GM19238 (cell line): Measurements from ENCODE around the gene FECH.
"Not testable (repeated sequence)": the region's sequence is repeated elsewhere in the genome, so short reads cannot be mapped to it uniquely, and the experiment has no call there.

ENCODE experiments used
- DNase-seq: peaks from one replicate; pipeline ENCODE4 v3.0.0; 2011; ENCODE audit warnings: low spot score; ENCODE audit not compliant: insufficient read length

The FECH gene

DNA sequence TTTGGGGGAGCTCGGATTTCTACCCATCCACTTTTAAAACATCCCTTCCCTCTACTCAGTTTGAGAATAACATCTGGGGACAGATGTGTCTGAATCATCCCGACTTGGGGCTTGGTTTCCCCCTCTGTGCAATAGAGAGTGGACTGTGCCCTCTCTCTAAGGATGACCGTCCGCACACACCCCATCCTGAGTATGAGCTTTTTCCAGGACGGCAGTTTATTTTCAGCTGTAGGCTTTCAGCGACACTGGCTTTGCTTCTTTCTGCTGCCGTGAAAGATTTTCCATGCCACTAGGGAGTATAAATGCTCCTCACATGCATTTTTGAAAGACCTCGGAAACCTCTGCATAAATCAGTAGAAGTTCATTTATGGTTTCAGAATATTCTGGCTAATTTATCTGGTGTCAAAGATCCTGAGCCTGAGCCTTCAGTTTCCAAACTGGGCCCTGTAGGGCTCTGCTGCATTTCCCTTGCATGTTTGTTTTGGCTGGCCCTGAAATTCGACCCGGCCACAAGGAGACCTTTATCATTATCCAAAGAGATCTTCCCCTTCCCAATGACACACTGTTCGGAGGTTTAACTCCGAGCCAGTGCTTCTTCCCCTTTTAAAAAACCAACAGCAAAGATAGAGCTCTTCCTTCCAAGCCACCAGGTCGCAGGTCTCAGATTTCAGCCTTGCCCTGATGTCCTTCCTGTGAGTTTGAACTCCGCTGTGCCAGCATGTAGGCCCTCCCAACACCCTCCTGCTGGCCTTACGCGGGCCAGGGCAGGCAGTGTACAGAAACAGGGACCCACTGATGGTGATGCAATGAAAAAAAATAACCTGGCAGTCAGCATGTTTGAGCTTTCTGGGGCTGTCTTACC lies 53.3 kb downstream of the FECH start:
- DNase-seq = no peak

DNA sequence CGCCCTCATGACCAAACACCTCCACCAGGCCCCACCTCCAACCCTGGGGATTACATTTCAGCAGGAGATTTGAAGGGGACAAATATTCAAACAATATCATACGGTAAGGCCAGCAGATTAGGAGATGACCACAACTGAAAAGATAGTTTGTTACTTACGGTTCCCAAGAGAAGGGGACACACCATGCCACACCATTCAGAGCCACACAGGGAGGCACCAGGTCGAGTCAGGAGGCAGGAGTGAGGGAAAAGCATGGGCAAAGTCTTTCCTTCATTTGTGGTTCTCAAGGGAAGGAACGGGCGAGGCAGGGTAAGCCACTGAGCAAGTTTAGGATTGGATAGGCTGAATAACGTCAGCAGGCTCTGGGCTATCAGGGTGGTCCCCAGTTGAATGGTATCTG lies 57.4 kb downstream of the FECH start:
- DNase-seq = no peak

DNA sequence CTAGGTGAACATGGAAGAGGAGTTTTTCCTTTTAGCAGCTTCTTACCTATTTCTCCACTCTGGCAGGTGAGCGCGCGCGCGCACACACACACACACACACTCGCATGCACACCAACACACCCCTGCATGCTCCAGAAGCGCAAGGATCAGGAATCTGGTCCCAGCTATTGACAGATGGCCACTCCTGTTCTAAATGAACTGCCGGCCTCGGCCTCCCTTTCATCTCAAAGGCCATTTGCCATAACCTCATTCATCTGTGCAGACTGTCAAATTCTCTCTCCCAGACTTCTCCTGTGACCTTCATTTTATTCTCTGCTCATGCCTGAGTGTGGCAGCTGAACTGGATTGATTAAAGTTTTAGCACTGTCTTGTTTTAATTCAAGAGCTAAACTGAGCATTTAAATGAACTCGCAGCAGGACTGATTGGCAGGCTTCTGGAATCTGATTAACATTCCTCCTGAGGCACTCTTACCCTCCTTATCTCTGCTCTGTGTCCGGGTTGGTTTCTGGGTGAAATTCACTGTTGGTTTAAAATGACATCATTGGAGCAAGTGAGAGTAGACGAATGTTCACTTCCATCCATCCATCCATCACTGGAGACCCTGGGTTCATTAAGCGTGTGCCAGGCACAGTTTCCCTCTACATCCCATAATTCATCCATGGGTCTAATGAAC lies 58.8 kb downstream of the FECH start:
- no peak for DNase-seq

DNA sequence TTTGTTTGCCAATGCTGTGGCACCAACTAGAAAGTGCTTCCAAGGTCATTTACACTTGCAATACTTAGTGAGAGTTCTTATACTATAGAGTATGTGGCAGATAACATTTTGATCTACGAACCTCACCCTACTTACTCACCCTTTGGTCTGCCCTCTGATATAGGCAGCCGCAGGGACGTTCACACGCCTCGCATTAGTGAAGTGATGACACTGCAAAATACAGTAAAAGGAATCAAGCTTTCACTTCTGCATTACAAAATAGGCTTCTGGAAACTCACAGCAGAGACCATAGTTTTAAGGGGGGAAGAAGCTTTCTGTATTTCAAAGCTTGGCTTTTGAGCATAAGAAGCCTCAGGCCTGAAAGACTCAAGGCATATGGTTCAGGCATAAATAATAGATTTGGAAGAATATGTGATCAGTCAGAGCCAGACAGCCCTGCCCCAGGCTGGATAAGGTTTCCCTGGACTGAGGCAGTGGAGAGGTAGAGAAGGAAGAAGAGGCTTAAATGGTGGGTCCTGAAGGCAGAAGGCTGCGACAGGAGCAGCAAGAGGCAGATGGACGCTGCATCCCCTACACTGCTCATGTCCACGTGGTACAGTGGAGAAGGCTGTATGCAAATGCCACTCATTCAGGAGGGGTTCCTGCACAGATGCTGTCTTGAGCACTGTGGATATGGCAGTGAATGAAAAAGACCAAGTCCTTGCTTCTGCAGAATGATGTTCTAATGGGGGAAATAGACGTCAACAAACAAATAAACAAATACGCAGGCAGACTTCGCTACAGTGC lies 63.1 kb downstream of the FECH start:
- no peak for DNase-seq

DNA sequence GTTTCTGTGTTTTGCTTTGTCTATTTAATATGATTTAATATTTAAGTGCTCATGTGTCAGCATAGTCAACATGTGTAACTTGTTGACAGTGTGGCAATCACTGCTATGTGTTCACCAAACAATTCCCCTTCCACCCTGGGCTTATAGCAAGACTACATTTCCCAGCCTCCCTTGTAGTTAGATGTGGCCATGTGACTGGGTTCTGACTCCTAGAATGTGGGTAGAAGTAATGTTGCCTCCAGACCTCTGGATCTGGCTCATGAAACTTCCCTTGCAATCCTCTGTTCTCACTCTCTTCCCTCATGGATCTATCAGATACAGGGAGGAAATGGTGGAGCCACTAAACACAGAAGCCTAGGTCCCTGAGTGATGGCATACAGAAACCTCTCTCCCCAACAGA lies 64.2 kb downstream of the FECH start:
- DNase-seq = not testable (repeated sequence)

DNA sequence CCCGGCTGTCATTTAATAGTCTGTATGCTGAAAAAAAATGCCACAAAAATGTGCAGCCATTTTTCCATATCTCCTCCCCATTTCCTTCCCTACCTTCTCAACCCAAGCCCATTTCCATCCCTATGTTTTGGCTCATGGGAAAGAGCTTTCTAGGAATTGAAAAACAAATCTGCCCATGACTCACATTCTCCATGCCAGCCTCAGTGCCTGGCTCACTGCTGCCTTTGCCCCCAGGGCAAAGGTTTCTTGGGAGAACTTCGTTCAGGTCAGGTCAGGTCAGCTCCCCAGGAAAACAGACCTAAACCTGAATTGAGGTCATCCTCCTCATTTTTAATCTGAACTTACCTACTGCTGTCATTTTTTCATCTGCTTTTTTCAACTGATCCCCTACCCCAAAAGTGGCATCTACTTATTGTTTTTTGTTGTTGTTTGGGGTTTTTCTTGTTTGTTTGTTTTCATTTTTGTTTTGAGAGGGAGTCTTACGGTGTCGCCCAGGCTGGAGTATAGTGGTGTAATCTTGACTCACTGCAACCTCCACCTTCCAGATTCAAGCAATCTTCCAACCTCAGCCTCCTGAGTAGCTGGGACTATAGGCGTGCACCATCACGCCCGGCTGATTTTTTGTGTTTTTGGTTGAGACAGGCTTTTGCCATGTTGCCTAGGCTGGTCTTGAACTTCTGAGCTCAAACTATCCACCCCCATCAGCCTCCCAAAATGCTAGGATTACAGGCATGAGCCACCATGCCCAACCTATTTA lies 66.7 kb downstream of the FECH start:
- DNase-seq = no peak

DNA sequence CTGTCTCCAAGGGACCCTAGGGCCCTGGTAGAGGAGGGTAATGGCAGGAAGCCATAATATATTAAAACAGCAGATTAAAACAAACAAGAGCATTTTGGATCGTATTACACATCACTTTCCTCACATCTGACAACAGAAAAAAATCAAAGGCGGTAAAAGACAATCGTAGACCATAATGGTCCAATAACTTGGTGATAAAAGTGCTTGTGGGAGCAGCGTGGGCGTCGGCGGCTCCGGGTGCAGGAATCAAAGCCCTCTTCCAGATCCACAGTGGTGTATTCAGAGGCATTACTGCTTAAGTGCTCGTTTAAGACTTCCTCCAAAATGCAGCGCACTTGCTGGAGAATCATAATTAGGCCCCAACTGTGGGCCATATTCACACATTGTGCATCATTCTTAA lies 68.0 kb downstream of the FECH start:
- no peak for DNase-seq

DNA sequence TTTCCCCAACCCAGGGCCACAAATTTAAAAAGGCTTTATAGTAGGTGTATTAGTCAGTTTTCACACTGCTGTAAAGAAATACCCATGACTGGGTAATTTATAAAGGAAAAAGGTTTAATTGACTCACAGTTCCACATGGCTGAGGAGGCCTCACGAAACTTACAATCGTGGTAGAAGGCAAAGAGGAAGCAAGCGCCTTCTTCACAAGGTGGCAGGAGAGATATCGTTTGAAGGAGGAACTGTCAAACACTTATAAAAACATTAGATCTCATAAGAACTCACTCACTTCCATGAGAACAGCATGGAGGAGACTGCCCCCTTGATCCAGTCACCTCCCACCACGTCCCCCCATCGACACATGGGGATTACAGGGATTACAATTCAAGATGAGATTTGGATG lies 70.4 kb downstream of the FECH start:
- no peak for DNase-seq

DNA sequence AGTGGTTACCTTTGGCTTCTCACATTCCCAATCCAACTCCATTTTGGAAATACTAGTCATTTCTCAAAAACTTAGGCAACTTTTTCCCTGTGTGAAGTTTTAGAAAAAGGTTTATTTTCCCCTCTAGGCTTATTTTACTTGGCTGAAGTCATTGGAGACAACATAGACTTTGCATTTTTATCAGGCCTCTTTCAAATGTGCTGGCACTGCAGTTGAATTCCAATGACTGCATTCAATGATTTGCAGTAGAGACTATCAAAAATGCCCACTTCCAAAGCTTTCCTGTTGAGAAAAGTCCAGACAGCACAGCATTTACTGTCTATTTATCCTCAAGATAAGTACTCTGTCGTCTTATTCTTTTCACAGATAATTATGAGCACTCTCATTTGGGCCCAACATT lies 81.3 kb downstream of the FECH start:
- DNase-seq = no peak

DNA sequence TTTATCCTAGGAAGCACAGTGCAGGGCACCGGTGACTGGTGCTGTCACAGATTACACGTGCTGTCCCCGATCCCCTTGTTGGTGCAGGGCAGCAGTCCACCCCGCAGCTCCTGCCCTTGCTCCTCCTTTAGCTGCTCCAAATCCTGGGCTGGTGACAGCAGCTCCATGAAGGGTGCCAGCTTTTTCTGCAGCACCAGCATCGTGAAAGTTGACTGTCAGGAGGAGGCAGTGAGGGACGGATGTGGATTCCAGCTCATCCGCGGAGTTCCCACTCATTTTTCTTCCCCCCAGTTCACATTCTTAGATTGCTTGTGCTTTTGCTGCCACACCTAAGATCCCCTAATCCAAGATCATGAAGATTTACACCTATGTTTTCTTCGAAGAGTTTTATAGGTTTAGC lies 83.9 kb downstream of the FECH start:
- no peak for DNase-seq

DNA sequence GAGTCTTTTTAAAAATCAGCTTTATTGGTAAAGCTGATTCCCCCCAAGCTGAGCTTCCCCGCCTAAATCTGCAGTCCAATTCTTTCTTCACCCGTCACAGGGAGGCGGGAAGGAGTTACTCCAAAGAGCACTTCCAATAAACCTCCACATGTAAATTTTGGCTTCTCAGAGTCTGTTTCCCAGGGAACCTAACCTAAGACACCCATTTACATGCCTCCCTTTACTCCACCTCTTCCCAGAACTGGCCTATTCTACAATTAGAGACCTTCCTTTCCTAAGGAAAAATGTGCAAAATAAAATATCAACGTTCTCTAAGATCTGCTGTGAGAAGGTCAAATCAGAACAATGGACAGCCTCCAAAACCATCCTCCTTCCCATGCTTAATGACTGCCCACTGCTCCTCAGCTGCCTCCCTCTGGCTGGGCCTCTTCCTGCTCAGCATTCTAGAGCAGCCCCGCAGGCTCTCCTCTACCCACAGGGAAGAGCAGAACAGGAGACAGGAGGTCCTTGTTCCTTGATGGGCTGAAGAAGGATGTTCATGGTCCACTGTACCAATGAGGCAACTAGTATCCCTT lies 87.7 kb downstream of the FECH start:
- DNase-seq = no peak
